NCI-H146 treated with DMSO at 0.1 percent for 48 hours (cell line): Measurements from ENCODE around the gene SLC37A3.
"Not testable (repeated sequence)": the region's sequence is repeated elsewhere in the genome, so short reads cannot be mapped to it uniquely, and the experiment has no call there.

ENCODE experiments used
- DNase-seq: peaks from one replicate; lab custom pipeline; 2025; ENCODE audit not compliant: unreplicated experiment; lab: John Stamatoyannopoulos, UW

Gene SLC37A3, protein sequence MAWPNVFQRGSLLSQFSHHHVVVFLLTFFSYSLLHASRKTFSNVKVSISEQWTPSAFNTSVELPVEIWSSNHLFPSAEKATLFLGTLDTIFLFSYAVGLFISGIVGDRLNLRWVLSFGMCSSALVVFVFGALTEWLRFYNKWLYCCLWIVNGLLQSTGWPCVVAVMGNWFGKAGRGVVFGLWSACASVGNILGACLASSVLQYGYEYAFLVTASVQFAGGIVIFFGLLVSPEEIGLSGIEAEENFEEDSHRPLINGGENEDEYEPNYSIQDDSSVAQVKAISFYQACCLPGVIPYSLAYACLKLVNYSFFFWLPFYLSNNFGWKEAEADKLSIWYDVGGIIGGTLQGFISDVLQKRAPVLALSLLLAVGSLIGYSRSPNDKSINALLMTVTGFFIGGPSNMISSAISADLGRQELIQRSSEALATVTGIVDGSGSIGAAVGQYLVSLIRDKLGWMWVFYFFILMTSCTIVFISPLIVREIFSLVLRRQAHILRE

GRCh38 chr7:140397784-140398750 is at the start of gene SLC37A3:
Gene SLC37A3 (minus strand): TSS chr7:140398530. CDS start chr7:140382526, 16,004 bp downstream.
- peak; percentile 76 for DNase-seq

DNA sequence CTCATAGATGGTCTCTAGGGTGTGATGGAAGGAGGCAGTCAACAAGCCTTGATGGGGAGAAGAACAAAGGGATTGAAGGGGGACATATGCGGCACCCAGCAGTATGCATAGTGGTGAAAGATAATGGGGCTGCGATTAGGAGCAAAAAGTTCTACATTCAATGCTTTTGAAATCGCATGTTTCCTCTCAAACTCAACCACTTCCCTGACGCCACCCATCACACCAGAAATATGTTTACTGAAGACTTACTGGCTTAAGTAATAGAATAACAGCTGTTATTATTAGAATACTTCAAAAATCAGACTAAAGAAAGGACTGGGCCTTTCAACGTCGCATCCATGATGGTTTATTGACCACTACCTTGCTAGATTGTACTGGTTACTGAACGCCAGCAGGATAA is 49.5 kb upstream of the SLC37A3 start:
- no peak for DNase-seq

DNA sequence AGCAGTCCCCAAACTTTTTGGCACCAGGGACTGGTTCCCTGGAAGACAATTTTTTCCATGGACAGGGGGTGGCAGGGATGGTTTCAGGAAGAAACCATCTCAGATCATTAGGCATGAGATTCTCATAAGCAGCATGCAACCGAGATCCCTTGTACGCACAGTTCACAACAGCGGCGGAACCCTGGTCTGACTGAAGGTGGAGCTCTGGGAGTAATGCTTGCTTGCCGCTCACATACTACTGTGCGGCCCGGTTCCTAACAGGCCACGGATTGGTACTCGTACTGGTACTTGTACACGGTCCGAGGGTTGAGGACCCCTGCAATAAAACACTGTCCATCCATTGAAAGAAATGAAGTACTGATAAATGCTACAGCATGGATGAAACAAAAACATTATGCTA is 48.1 kb upstream of the SLC37A3 start:
- no peak for DNase-seq

DNA sequence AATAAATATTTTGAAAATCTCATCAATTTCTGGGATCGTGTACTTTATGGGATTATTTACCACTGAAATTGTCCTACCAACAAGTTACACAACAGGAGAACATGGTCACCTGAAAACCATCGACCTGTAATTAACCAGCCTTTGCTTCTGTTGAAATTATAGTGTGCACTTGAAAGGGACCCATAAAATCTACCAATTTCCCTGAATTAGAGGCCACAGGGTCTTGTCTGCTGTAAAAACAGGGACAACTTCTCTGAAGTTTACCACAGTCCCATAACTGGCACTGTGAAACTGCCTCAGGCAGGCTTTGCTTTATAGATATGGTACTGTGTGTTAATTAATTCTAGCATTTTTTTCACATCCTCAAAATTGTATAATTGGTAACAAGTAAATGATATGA is 43.2 kb upstream of the SLC37A3 start:
- no peak for DNase-seq

DNA sequence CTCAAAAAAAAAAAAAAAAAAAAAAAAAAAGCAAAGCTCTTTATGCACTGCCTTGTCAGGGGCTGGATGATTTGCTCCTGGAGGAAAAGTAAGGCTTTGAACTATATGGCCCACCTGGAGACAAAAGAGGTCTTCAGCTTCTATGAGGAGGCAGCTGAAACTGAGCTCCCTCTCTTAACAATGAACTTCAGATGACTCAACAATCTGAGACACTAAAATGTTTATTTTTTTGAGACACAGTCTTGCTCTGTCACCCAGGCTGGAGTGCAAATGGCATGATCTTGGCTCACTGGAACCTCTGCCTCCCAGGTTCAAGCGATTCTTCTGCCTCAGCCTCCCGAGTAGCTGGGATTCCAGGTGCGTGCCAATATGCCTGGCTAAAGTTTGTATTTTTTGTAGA is 42.3 kb upstream of the SLC37A3 start:
- DNase-seq = no peak

GRCh38 chr7:140439359-140439758 is 41.0 kb upstream of the SLC37A3 start:
- no peak for DNase-seq

DNA sequence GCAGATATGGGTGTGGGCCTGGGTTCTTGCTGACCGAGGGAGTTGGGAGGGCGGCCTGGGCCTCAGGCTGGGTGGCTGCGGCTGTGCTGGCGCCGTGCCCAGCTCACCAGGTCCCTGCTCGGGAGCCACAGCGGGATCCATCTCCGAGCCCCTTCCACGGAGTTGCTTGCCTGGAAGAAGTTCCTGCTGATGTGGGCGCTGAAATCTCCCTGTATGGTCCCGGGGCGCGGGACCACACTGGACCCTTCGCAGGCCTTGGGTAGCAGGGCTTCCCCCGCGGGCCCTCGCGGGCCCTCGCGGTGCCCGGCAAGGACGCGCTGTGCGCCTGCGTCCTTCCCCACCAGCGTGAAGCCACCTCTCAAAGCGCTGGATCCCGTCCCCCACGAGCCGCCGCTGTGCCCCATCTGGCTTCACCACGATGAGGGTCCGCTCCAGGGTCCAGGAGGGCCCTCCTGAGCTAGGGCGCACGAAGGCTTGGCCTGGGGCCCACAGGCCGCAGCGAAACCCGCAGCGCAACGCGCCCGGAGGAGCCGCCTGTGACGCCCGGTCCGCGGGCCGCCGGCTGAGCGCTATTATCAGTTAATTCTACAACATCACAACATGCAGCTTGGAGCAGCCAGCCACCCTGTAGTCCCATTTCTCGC is 37.0 kb upstream of the SLC37A3 start:
- DNase-seq = no peak

DNA sequence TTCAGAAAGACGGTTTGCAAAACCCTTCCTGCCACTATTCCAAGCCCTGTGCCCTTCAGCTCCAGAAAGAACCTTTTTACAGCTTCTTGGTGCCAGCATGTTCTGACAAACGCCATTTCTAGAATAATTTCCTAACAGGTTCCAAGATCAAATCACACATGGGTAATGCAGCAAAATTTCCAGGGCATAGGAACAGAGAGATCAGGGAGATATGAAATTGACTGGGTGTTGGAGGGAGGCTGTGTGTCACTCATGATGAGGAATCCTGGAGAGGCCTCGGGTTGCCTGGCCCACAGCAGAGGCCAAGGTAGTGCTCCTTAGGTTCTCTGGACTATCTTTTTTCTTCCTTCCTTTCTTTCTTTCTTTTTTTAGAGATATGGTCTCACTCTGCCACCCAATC is 35.1 kb upstream of the SLC37A3 start:
- DNase-seq = no peak

DNA sequence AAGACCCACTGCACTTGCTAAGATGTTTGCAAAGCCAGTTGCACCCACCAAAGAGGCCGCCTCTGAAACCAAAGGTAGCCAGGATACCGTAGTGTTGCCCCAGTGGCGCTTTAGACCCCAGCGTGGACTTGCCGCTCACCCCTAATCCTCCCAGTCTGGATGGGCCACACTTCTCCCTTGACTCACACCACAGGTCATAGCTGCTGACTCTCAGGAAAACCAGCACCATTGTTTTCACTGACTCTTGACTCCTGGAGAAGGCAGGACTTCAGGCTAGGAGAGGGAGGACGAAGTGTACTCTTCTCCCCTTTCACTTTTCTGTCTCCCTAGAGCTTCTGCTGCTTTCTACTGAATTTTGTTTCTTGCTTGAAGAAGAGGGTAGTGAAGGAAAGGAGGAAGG is 27.8 kb upstream of the SLC37A3 start:
- no peak for DNase-seq

DNA sequence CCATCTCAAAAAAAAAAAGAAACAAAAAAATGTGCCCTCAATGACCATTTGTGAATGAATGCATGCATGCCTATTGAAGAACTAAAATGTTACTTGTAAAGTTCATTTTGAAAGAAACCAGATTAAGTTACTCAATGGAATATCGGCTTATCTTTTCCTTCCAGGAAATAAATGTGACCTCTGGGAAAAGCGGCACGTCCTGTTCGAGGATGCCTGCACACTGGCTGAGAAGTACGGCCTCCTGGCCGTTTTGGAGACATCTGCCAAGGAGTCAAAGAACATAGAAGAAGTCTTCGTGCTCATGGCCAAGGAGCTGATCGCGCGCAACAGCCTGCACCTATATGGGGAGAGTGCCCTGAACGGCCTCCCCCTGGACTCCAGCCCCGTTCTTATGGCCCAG is 27.4 kb upstream of the SLC37A3 start:
- no peak for DNase-seq

DNA sequence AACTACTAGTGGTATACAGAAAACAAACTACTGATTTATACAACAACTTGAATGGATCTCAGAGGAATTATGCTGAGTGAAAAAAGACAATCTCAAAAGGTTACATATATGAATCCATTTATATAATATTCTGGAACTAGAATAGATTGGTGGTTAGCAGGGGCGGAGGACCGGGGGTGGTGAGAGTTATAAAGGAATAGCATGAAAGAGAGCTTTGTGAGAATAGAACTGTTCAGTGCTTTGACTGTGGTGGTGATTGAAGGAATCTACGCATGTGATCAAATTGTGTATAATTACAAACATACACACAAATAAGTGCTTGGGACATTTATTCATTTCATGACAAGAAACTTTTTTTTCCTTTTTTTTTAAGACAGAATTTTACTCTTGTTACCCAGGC is 25.2 kb upstream of the SLC37A3 start:
- no peak for DNase-seq

DNA sequence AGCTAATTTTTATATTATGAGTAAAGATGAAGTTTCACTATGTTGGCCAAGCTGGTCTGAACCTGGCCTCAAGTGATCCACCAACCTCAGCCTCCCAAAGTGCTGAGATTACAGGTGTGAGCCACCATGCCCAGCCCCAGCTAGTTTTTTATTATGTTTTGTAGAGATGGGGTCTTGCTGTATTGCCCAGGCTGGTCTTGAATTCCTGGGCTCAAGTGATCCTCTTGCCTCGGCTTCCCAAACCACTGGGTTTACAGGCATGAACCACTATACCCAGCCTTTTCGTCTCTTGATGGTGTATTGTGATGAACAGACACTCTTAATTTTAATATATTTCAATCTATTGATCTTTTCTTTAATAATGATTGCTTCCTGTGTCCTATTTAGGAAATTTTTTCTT is 23.2 kb upstream of the SLC37A3 start:
- DNase-seq = no peak

DNA sequence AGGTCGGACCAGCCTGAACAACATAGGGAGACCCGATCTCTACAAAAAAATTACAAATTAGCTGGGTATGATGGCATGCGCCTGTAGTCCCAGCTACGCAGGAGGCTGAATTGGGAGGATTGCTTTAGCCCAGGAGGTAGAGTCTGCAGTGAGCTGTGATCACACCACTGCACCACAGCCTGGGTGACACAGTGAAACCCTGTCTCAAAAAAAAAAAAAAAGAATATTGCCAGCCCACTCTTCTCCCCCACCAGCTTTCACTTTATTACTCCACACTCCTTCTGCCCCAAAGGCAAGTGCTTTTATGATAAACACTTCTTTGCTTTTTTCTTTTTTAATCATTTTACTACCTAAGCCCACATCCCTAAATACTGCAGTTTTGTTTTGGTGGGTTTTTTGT is 20.3 kb upstream of the SLC37A3 start:
- DNase-seq = no peak

DNA sequence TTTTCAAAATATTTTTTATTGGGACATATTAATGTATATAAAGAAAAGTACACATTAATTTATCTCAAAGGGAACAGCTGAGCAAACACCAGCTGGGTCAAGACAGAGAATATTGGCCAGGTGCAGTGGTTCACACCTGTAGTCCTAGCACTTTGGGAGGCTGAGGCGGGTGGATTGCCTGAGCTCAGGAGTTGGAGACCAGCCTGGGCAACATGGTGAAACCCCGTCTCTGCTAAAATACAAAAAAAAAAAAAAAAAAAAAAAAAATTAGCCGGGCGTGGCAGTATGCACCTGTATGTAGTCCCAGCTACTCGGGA is 19.8 kb upstream of the SLC37A3 start:
- not testable (repeated sequence) for DNase-seq

GRCh38 chr7:140417456-140418155 is 19.3 kb upstream of the SLC37A3 start:
- peak; percentile 74 for DNase-seq

DNA sequence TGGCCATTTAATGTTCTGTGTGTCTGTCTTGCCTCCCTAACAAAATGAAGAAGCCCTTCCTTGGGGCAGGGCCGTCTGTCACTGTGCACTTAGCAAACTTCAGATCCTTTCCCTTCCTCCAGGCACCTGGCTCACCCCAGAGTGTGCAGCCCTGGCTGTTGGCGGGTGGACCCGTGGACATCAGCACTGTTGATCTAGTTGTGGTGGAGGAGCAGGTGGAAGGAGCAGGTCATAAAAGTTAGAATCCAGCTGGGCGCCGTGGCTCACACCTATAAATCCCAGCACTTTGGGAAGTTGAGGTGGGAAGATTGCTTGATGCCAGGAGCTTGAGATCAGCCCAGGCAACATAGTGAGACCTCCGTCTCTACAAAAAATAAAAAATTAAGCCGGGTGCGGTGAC is 18.2 kb upstream of the SLC37A3 start:
- DNase-seq = no peak

DNA sequence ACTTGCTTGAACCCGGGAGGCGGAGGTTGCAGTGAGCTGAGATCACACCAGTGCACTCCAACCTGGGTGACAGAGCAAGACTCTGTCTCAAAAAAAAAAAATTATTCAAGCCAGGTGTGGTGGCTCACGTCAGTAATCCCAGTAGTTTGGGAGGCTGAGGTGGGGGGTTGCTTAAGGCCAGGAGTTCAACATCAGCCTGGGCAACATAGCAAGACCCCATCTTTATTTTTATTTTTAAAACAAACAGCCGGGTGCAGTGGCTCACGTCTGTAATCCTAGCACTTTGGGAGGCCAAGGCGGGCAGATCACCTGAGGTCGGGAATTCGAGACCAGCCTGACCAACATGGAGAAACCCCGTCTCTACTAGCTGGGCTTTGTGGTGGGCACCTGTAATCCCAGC is 17.5 kb upstream of the SLC37A3 start:
- not testable (repeated sequence) for DNase-seq

DNA sequence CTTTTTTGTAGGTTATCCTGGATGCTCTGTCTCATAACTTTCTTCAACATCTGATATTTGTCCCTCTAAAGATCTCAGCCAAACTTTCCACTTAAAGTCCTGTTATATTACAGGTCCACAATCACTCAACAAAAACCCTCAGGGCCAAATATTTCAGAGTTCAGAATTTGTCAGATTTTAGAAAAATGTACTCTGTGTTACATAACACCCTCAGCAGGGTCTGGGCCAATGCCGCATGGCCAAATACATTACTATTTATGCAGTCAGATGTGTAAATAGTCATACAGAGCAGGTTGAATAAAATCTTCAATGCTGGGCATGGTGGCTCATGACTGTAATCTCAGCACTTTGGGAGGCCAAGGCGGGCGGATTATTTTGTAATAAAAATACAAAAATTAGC is 17.0 kb upstream of the SLC37A3 start:
- DNase-seq = no peak

DNA sequence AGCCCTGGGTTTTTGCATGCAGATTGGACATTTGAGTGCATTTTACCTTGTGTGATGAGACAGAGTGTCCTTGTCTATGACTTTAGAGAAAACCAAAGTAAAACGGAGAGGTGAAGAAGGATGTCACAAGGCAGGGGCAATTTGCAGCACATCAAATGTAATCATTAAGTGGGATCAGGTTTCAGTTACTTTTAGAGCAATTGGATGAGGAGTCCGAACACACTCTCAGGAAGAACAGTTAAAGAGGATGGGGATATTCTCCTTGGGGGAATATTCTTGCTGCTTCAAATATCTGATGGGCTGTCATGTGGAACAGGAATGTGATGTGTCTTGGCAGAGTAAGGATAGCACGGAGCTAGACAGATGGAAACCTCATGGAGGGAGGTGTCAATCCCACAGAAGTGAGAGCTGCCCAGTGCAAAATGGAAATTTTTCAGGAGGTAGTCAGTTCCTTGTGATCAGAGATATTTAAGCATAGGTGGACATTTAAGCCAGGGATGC is 6.3 kb upstream of the SLC37A3 start:
- DNase-seq = peak; percentile 14

GRCh38 chr7:140403878-140404564 is 5.7 kb upstream of the SLC37A3 start, which contains the start of gene RAB19:
Gene RAB19 (plus strand): TSS chr7:140404058. CDS start chr7:140407647, 3,589 bp downstream.
- peak; percentile 81 for DNase-seq
